Body of pancreas (tissue), 4 donors: ENCODE data around the gene EFNA5.

Source experiments
- POLR2A ChIP-seq, 3 donors: fragments of 450-650 bp; IDR thresholded peaks; one replicate each; pipeline ENCODE4 v1.6.1; 2016; ENCODE audit warnings: antibody characterized with exemption in 3 of 3, mild to moderate bottlenecking in 2 of 3
- TF ChIP-seq, protein P1 (sequence below), 7 experiments: fragments of 450-650 bp in 4 of 7; fragments of 200-600 bp in 3 of 7; sonication (generic) in 3 of 7; IDR thresholded peaks; one replicate each; pipeline ENCODE4 v1.5.1; 2016 to 2019; ENCODE audit warnings: antibody characterized with exemption in 7 of 7

DNA sequence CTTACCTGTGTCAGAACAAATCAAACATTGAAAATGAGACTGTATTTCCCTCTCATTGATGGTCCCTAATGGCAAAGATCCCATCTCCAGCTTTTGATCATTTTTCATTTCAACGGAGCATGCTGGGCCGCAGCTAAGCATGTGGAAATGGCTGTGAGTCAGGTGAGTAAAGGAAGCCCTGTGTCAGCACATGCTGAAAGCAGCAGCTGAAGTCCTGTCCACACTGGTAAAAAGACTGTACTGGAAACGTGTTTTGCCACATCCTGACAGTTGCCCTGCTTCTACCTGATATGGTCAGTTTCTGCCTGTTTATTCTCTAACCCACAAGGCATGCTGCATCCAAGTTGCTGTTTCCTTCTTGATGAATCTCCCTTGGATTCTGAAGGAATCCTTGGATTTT lies 330.1 kb downstream of the EFNA5 start:
- TF ChIP-seq, protein P1, sequence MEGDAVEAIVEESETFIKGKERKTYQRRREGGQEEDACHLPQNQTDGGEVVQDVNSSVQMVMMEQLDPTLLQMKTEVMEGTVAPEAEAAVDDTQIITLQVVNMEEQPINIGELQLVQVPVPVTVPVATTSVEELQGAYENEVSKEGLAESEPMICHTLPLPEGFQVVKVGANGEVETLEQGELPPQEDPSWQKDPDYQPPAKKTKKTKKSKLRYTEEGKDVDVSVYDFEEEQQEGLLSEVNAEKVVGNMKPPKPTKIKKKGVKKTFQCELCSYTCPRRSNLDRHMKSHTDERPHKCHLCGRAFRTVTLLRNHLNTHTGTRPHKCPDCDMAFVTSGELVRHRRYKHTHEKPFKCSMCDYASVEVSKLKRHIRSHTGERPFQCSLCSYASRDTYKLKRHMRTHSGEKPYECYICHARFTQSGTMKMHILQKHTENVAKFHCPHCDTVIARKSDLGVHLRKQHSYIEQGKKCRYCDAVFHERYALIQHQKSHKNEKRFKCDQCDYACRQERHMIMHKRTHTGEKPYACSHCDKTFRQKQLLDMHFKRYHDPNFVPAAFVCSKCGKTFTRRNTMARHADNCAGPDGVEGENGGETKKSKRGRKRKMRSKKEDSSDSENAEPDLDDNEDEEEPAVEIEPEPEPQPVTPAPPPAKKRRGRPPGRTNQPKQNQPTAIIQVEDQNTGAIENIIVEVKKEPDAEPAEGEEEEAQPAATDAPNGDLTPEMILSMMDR (IDR thresholded peaks at IDR 0.05), result no peak
- no peak for TF ChIP-seq POLR2A (IDR thresholded peaks at IDR 0.05)
